ENCODE measurements around the gene ANKRD42. TPM values are rescaled to one million over a fixed set of nuclear protein-coding genes. Genes with fewer than 3 reads are reported as not detected.
A peak's percentile ranks its signal among the peaks of the same experiment; 100 is the strongest.

ANKRD42 gene
- total and polyA plus RNA-seq, 2 donors, result 2.2 to 5.7 TPM

DNA sequence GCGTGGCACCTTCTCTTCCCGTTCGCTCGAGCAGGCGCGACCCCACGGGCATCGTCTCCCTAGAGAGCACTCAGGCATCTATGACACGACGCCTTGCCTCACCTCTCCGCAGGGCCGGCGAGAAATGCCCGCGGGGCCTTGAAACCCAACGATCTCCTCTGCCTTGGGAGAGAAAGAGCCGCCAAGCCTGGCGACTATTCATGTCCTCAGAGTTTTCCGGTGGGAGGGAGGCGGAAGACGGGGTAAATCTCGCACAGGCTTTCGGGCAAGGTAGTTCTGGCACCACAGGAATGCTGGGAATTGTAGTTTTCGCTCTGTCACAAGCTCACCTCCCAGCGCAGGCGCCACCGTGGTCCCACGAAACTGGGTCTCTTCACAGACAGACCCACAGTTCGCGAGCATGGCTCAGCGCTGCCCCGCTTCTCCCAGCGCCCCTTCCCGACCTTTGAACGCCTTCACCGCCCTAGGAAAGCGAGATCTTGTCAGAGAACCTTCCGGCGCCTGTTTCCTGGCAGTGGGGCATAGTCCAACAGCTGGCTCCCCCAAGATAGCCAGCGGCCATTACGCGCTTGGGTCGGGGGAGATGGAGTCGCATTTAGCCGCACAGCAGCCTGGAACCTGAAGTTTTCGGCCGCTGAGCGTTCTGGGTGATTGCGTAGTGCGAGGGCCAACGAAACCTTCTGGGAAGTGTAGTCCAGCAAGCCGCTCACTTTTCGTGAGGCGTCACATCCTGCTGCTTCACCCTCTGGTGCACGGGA, 92.4 kb downstream of the ANKRD42 start, which contains the start of gene CCDC90B:
TSS of gene CCDC90B (minus strand) at position 597 of the 758 bp plus-strand sequence. CDS start at position 202, 395 bp downstream.
- Histone ChIP-seq H3K9me3 (ENCODE audit: control insufficient read depth in 2 of 2, insufficient read depth in 1 of 2, low read length in 1 of 2) (no peaks in the 10 kb centered on the region), H3K4me3 (ENCODE audit: low read length in 2 of 2) (peak within 1 kb of the TSS; percentile 89 to 90), H3K27me3 (ENCODE audit: control insufficient read depth in 2 of 2, insufficient read depth in 1 of 2, low read length in 1 of 2) (no peaks in the 10 kb centered on the region), H3K4me1 (ENCODE audit: control insufficient read depth in 2 of 2, insufficient read depth in 2 of 2, low read length in 2 of 2) (peaks cover 6 to 10% of the 10 kb centered on the region in 2 donors), H3K27ac (ENCODE audit: low read depth in 1 of 2, low read length in 1 of 2) (peak within 1 kb of the TSS; percentile 99 to 100), H3K36me3 (ENCODE audit: control insufficient read depth in 2 of 2, insufficient read depth in 2 of 2, low read length in 1 of 2) (no peaks in the 10 kb centered on the region)
- peak; percentile 95 to 99 (median 97) for DNase-seq (ENCODE audit: low read depth in 6 of 9, low spot score in 9 of 9)
- under 1% methylated on average over 55 of the region's 55 CpGs for WGBS

DNA sequence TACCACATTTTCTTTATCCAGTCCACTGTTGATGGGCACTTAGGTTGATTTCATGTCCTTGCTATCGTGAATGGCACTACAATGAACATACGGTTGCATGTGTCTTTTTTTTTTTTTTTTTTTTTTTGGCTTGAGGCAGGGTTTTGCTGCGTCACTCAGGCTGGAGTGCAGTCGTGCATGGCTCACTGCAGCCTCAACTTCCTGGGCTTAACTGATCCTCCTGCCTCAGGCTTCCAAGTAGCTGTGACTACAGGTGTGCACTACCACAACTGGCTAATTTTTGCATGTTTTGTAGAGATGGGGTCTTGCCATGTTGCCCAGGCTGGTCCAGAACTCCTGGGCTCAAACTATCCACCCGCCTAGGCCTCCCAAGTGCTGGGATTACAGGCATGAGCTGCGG, 94.1 kb downstream of the ANKRD42 start:
- H3K27ac ChIP-seq (ENCODE audit: low read depth in 1 of 2, low read length in 1 of 2), result no peak overlapping the region
- no peaks in the 10 kb centered on the region for H3K27me3 ChIP-seq (ENCODE audit: control insufficient read depth in 2 of 2, insufficient read depth in 1 of 2, low read length in 1 of 2)
- 94% methylated on average over 6 of the region's 6 CpGs for WGBS
- no peak overlapping the region for H3K4me3 ChIP-seq (ENCODE audit: low read length in 2 of 2)
- H3K9me3 ChIP-seq (ENCODE audit: control insufficient read depth in 2 of 2, insufficient read depth in 1 of 2, low read length in 1 of 2), result no peaks in the 10 kb centered on the region
- DNase-seq (ENCODE audit: low read depth in 6 of 9, low spot score in 9 of 9), result no peak
- no peaks in the 10 kb centered on the region for H3K36me3 ChIP-seq (ENCODE audit: control insufficient read depth in 2 of 2, insufficient read depth in 2 of 2, low read length in 1 of 2)
- peaks cover 6 to 10% of the 10 kb centered on the region in 2 donors for H3K4me1 ChIP-seq (ENCODE audit: control insufficient read depth in 2 of 2, insufficient read depth in 2 of 2, low read length in 2 of 2)

DNA sequence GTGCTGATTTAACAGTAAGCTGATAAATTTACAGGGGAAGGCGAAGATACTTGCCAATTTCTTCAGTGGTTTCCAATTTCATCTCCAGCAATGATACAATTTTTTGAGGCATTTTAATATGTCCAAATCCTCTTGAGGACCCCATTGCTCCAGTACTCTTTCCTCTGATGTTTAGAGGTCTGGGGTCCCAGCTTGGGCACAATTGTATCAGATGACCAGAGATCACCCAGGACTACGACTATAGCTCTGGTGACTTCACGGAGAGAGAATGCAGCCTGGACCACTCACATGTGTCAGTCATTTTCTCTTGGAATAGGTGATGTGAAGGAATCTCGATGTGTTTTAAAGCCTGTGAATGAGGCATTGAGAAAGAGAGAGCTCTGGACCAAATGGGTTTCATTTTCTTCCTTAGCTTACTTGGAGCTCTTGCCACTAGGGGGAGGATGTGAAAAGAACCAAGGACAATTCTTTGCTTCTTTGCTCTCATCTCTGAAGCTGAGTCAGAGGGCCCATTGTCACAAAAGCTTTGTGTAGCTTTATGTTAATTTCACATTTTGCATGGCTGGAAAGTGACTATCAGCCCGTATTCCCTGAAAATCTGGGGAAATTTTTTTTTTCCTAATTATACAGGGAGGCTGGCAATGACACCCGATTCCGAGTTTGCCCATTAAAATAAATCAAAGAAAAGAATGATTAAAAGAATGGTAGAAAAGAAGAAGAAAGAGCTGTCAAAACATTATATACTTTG, 99.4 kb downstream of the ANKRD42 start:
- Histone ChIP-seq H3K27ac (ENCODE audit: low read depth in 1 of 2, low read length in 1 of 2) (no peak overlapping the region), H3K4me1 (ENCODE audit: control insufficient read depth in 2 of 2, insufficient read depth in 2 of 2, low read length in 2 of 2) (no peaks in the 10 kb centered on the region), H3K9me3 (ENCODE audit: control insufficient read depth in 2 of 2, insufficient read depth in 1 of 2, low read length in 1 of 2) (no peaks in the 10 kb centered on the region), H3K4me3 (ENCODE audit: low read length in 2 of 2) (no peak overlapping the region), H3K27me3 (ENCODE audit: control insufficient read depth in 2 of 2, insufficient read depth in 1 of 2, low read length in 1 of 2) (no peaks in the 10 kb centered on the region), H3K36me3 (ENCODE audit: control insufficient read depth in 2 of 2, insufficient read depth in 2 of 2, low read length in 1 of 2) (no peaks in the 10 kb centered on the region)
- 58% methylated on average over 7 of the region's 7 CpGs for WGBS
- DNase-seq (ENCODE audit: low read depth in 6 of 9, low spot score in 9 of 9), result peak in 6 of 9 donors; percentile 19 to 66 (median 30)

DNA sequence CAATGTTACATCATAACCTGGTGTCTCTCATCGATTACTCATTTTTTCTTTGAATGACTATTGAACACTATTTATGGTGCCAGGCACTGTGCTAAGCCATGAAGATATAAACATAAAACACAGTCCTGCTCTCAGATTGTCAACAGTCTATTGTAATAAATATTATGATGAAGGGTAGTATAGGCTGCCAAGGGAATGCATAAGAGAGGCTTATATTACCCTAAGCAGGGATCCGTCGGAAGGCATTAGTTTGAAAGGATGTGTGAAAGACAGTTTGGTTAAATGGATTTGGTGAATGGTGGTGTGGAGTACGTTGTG, 99.9 kb downstream of the ANKRD42 start:
- WGBS, result 90% methylated on average over 4 of the region's 4 CpGs
- Histone ChIP-seq H3K4me3 (ENCODE audit: low read length in 2 of 2) (no peak overlapping the region), H3K27me3 (ENCODE audit: control insufficient read depth in 2 of 2, insufficient read depth in 1 of 2, low read length in 1 of 2) (no peaks in the 10 kb centered on the region), H3K27ac (ENCODE audit: low read depth in 1 of 2, low read length in 1 of 2) (no peak overlapping the region), H3K4me1 (ENCODE audit: control insufficient read depth in 2 of 2, insufficient read depth in 2 of 2, low read length in 2 of 2) (no peaks in the 10 kb centered on the region), H3K9me3 (ENCODE audit: control insufficient read depth in 2 of 2, insufficient read depth in 1 of 2, low read length in 1 of 2) (no peaks in the 10 kb centered on the region), H3K36me3 (ENCODE audit: control insufficient read depth in 2 of 2, insufficient read depth in 2 of 2, low read length in 1 of 2) (no peaks in the 10 kb centered on the region)
- no peak for DNase-seq (ENCODE audit: low read depth in 6 of 9, low spot score in 9 of 9)

DNA sequence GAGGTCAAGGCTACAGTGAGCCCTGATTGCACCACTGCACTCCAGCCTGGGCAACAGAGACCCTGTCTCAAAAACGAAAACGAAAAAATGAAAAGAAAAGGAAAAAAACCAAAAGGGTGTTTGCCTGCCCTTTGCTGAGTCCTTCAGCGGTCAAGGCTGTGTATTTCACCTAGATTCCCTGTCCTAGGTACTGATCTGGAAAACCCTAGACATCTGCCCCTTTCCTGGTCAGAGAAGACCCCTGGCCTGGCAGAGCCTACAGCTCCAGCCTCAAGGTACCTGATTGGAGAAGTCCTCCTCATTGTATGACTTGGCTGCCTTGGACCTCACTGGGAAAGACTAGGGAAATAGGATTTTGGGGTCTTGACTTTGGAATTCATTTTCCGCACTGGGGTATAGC, 100.7 kb downstream of the ANKRD42 start:
- H3K27me3 ChIP-seq (ENCODE audit: control insufficient read depth in 2 of 2, insufficient read depth in 1 of 2, low read length in 1 of 2), result no peaks in the 10 kb centered on the region
- WGBS, result 96% methylated on average over 4 of the region's 4 CpGs
- no peak overlapping the region for H3K4me3 ChIP-seq (ENCODE audit: low read length in 2 of 2)
- no peak overlapping the region for H3K27ac ChIP-seq (ENCODE audit: low read depth in 1 of 2, low read length in 1 of 2)
- no peaks in the 10 kb centered on the region for H3K4me1 ChIP-seq (ENCODE audit: control insufficient read depth in 2 of 2, insufficient read depth in 2 of 2, low read length in 2 of 2)
- no peak for DNase-seq (ENCODE audit: low read depth in 6 of 9, low spot score in 9 of 9)
- no peaks in the 10 kb centered on the region for H3K9me3 ChIP-seq (ENCODE audit: control insufficient read depth in 2 of 2, insufficient read depth in 1 of 2, low read length in 1 of 2)
- no peaks in the 10 kb centered on the region for H3K36me3 ChIP-seq (ENCODE audit: control insufficient read depth in 2 of 2, insufficient read depth in 2 of 2, low read length in 1 of 2)

Other genes with a start within 250 kb of the ANKRD42 start
- gene RAB30, start 121.8 kb upstream of the ANKRD42 start, total RNA-seq, result 4.5 TPM
- 7.5 TPM for gene RAB30, start 121.8 kb upstream of the ANKRD42 start, polyA plus RNA-seq
- 51.8 TPM for gene PCF11, start 36.6 kb upstream of the ANKRD42 start, total RNA-seq
- 62.8 TPM for gene PCF11, start 36.6 kb upstream of the ANKRD42 start, polyA plus RNA-seq
- gene CCDC90B, start 92.7 kb downstream of the ANKRD42 start, total RNA-seq, result 51.1 TPM
- 68.4 TPM for gene CCDC90B, start 92.7 kb downstream of the ANKRD42 start, polyA plus RNA-seq

Data from thymus (tissue), 11 donors.